Measurements from ENCODE around the gene TBCC.

DNA sequence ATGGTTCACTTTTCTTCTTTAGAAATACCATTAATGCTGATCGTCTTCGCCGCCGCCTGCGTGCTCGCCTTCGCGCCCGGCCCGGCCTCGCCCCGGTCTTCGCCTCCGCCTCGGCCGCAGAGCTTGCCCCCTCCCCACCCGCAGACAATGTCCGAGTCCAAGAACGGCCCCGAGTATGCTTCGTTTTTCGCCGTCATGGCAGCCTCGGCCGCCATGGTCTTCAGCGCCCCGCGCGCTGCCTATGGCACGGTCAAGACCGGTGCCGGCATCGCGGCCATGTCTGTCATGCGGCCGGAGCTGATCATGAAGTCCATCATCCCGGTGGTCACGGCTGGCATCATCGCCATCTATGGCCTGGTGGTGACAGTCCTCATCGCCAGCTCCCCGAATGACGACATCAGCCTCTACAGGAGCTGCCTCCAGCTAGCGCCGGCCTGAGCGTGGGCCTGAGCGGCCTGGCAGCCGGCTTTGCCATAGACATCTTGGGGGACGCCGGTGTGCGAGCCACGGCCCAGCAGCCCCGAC is 18.8 kb downstream of the TBCC start:
- no peak for TF ChIP-seq ZNF317 (CRISPR knock-in tag; IDR thresholded peaks at IDR 0.05; ENCODE audit: borderline replicate concordance, low read depth)
- no peak for TF ChIP-seq ZNF281 (CRISPR knock-in tag; IDR thresholded peaks at IDR 0.05)
- TF ChIP-seq CTCF (IDR thresholded peaks at IDR 0.05), result no peak
- no peak for TF ChIP-seq ZMAT4 (CRISPR knock-in tag; IDR thresholded peaks at IDR 0.05)
- TF ChIP-seq FOXK1 (CRISPR knock-in tag; IDR thresholded peaks at IDR 0.05), result no peak
- TF ChIP-seq, protein P1, sequence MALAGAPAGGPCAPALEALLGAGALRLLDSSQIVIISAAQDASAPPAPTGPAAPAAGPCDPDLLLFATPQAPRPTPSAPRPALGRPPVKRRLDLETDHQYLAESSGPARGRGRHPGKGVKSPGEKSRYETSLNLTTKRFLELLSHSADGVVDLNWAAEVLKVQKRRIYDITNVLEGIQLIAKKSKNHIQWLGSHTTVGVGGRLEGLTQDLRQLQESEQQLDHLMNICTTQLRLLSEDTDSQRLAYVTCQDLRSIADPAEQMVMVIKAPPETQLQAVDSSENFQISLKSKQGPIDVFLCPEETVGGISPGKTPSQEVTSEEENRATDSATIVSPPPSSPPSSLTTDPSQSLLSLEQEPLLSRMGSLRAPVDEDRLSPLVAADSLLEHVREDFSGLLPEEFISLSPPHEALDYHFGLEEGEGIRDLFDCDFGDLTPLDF (CRISPR knock-in tag; IDR thresholded peaks at IDR 0.05), result no peak
